ENCODE measurements around the gene ABCA9.

DNA sequence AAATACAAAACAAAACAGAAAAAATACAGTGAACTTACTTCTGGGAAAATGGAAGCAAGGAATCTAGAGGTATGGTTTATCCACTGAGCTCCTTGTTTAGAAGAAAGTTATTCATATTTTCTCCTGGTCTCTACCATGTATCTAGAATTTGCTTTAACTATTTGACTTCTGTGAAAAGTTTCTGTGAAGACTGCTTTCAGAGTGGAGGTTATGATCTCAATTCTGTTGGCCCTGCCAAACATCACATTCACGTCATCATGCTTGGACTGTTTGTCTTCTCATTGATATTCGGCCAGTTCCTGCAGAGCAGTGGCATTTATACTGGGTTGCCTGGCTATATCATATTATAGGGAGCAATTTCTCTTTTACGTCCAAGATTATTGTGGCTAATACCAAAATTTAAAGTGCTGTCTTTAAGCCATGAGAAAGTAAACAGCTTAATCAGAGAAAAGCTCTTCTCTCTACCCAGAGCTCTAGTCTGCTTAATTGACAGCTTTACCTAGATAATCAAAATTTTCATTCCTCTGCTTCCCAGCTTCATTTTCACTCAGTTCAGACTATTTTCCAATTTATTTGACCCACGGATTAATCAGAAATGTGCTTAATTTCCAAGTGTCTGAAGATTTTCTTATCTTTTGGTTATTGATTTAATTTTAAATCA is 105.4 kb downstream of the ABCA9 start, which contains the start of gene ABCA8:
- TF ChIP-seq TAF1 (IDR thresholded peaks at IDR 0.05; ENCODE audit: borderline replicate concordance, insufficient read depth, low read length) (no peak), POLR2AphosphoS5 (IDR thresholded peaks at IDR 0.05; ENCODE audit: low read depth, low read length) (no peak), SIN3A (IDR thresholded peaks at IDR 0.05; ENCODE audit: borderline replicate concordance, insufficient read depth, low read length) (no peak), FOXP2 (optimal IDR thresholded peaks at IDR 0.05; ENCODE audit: borderline replicate concordance, extremely low read depth, extremely low read length, insufficient read depth) (no peak)
- TF ChIP-seq, protein P1, sequence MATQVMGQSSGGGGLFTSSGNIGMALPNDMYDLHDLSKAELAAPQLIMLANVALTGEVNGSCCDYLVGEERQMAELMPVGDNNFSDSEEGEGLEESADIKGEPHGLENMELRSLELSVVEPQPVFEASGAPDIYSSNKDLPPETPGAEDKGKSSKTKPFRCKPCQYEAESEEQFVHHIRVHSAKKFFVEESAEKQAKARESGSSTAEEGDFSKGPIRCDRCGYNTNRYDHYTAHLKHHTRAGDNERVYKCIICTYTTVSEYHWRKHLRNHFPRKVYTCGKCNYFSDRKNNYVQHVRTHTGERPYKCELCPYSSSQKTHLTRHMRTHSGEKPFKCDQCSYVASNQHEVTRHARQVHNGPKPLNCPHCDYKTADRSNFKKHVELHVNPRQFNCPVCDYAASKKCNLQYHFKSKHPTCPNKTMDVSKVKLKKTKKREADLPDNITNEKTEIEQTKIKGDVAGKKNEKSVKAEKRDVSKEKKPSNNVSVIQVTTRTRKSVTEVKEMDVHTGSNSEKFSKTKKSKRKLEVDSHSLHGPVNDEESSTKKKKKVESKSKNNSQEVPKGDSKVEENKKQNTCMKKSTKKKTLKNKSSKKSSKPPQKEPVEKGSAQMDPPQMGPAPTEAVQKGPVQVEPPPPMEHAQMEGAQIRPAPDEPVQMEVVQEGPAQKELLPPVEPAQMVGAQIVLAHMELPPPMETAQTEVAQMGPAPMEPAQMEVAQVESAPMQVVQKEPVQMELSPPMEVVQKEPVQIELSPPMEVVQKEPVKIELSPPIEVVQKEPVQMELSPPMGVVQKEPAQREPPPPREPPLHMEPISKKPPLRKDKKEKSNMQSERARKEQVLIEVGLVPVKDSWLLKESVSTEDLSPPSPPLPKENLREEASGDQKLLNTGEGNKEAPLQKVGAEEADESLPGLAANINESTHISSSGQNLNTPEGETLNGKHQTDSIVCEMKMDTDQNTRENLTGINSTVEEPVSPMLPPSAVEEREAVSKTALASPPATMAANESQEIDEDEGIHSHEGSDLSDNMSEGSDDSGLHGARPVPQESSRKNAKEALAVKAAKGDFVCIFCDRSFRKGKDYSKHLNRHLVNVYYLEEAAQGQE (IDR thresholded peaks at IDR 0.05; ENCODE audit: insufficient read depth in 1 of 2, low read depth in 2 of 2, low read length in 2 of 2), result no peak

All from PFSK-1 (cell line).